CD14-positive monocyte (primary cell): ENCODE results near the gene BTN3A1. TPM values are rescaled to one million over a fixed set of nuclear protein-coding genes. Genes with fewer than 3 reads are reported as not detected.

Experiments
- DNase-seq, 3 donors: peaks; one replicate each; pipeline ENCODE4 v3.0.0-alpha.2; 2011 to 2022
- H2AFZ ChIP-seq: 2 replicates; pipeline ENCODE4 v1.6.0; 2012; ENCODE audit warnings: mild to moderate bottlenecking, low read depth, low read length, inconsistent platforms; ENCODE audit not compliant: insufficient read depth, poor library complexity, severe bottlenecking
- H3K27ac ChIP-seq, 2 donors: 1 replicate in 1 of 2; 2 replicates in 1 of 2; pipeline ENCODE4 v1.5.1; 2012 to 2013; ENCODE audit warnings: low read length in 2 of 2, control low read depth in 1 of 2, inconsistent platforms in 1 of 2, low read depth in 1 of 2, mild to moderate bottlenecking in 1 of 2
- H3K27me3 ChIP-seq, 2 donors: one replicate each; pipeline versions ENCODE4 v1.6.0 to v1.6.1; 2011 to 2013; ENCODE audit warnings: low read length in 2 of 2; ENCODE audit not compliant: control insufficient read depth in 2 of 2, insufficient read depth in 2 of 2
- H3K36me3 ChIP-seq, 2 donors: replicated peaks in 1 of 2; 1 replicate in 1 of 2; 2 replicates in 1 of 2; pipeline versions ENCODE4 v1.5.1 to v1.6.1; 2012 to 2013; ENCODE audit warnings: low read length in 2 of 2, control low read depth in 1 of 2, inconsistent platforms in 1 of 2, mild to moderate bottlenecking in 1 of 2; ENCODE audit not compliant: insufficient read depth in 2 of 2, control insufficient read depth in 1 of 2
- H3K4me1 ChIP-seq, 2 donors: 1 replicate in 1 of 2; 2 replicates in 1 of 2; pipeline versions ENCODE4 v1.5.1 to v1.6.1; 2012 to 2013; ENCODE audit warnings: low read length in 2 of 2, control low read depth in 1 of 2, inconsistent platforms in 1 of 2, mild to moderate bottlenecking in 1 of 2, moderate library complexity in 1 of 2; ENCODE audit not compliant: insufficient read depth in 2 of 2, control insufficient read depth in 1 of 2
- H3K4me2 ChIP-seq: replicated peaks from 2 replicates; pipeline ENCODE3; 2012; ENCODE audit warnings: low read length, moderate library complexity, mild to moderate bottlenecking; ENCODE audit not compliant: poor library complexity, severe bottlenecking; ENCODE audit errors: extremely low read depth
- H3K4me3 ChIP-seq, 3 experiments: fragments of 200-600 bp in 1 of 3; sonication (generic) in 1 of 3; replicated peaks in 1 of 3; 1 replicate in 2 of 3; 2 replicates in 1 of 3; pipeline ENCODE4 v1.5.1; 2011 to 2013; ENCODE audit warnings: low read length in 3 of 3, mild to moderate bottlenecking in 3 of 3, control low read depth in 2 of 3, low read depth in 2 of 3, inconsistent platforms in 1 of 3, moderate library complexity in 1 of 3
- H3K79me2 ChIP-seq: 2 replicates; pipeline ENCODE4 v1.6.0; 2012; ENCODE audit warnings: mild to moderate bottlenecking, control low read depth, inconsistent platforms, low read length, moderate library complexity; ENCODE audit not compliant: insufficient read depth
- H3K9ac ChIP-seq: 2 replicates; pipeline ENCODE4 v1.6.0; 2017; ENCODE audit warnings: low read length, mild to moderate bottlenecking; ENCODE audit not compliant: insufficient read depth, poor library complexity, severe bottlenecking
- H3K9me3 ChIP-seq, 2 donors: replicated peaks in 1 of 2; 1 replicate in 1 of 2; 2 replicates in 1 of 2; pipeline versions ENCODE4 v1.5.1 to v1.6.1; 2012 to 2013; ENCODE audit warnings: low read length in 2 of 2, control low read depth in 1 of 2; ENCODE audit not compliant: control insufficient read depth in 1 of 2, insufficient read depth in 1 of 2
- H4K20me1 ChIP-seq: 2 replicates; pipeline ENCODE4 v1.6.0; 2012; ENCODE audit warnings: mild to moderate bottlenecking, low read length, control low read depth, moderate library complexity; ENCODE audit not compliant: insufficient read depth
- H3K27ac Mint-ChIP-seq, 7 donors: one replicate each; pipeline ENCODE4 v1.8.0; 2020; ENCODE audit warnings: mild to moderate bottlenecking in 7 of 7, mixed read lengths in 7 of 7, moderate library complexity in 6 of 7, inconsistent platforms in 2 of 7
- H3K27me3 Mint-ChIP-seq, 3 donors: one replicate each; pipeline ENCODE4 v1.8.0; 2021 to 2022; ENCODE audit warnings: low read depth in 3 of 3, mild to moderate bottlenecking in 3 of 3, mixed read lengths in 3 of 3, moderate library complexity in 3 of 3, inconsistent platforms in 1 of 3
- H3K36me3 Mint-ChIP-seq, 2 donors: one replicate each; pipeline ENCODE4 v1.8.0; 2020; ENCODE audit warnings: mixed read lengths in 2 of 2, inconsistent platforms in 1 of 2, mild to moderate bottlenecking in 1 of 2
- H3K4me1 Mint-ChIP-seq: one replicate; pipeline ENCODE4 v1.8.0; 2020; ENCODE audit warnings: mild to moderate bottlenecking, mixed read lengths
- H3K4me3 Mint-ChIP-seq, 2 donors: one replicate each; pipeline ENCODE4 v1.8.0; 2020; ENCODE audit warnings: mild to moderate bottlenecking in 2 of 2, mixed read lengths in 2 of 2, moderate library complexity in 1 of 2
- H3K9me3 Mint-ChIP-seq, 7 donors: one replicate each; pipeline ENCODE4 v1.8.0; 2020 to 2022; ENCODE audit warnings: mixed read lengths in 7 of 7, mild to moderate bottlenecking in 6 of 7, moderate library complexity in 6 of 7, inconsistent platforms in 2 of 7
- WGBS: methylation state at CpG from one replicate; pipeline ENCODE4 v1.1.5; 2013; ENCODE audit warnings: missing lambda C conversion rate; ENCODE audit not compliant: insufficient coverage; 5-methylcytosine and 5-hydroxymethylcytosine counted together
- intact Hi-C, 2 donors: fragments of 100-400 bp; cut with micrococcal nuclease; formaldehyde crosslinking; loops; one replicate each; pipeline versions ENCODE4 v1.15.0 to v1.15.1; 2023
- polyA plus RNA-seq, 3 donors: library from polyadenylated mRNA; depleted of rRNA in 1 of 3; unstranded in 2 of 3; stranded (reverse) in 1 of 3; fragments of 300-500 nt in 2 of 3; fragments of >200 nt in 1 of 3; fragmentation: Illumina TruSeq in 2 of 3; gene quantifications; 1 replicate in 2 of 3; 2 replicates in 1 of 3; pipeline ENCODE4 v1.2.3, GENCODE V29; 2012 to 2021
- TF ChIP-seq, protein P1 (sequence below): fragments of 200-600 bp; IDR thresholded peaks from one replicate; pipeline ENCODE4 v1.8.0; 2022; ENCODE audit warnings: antibody characterized with exemption, mild to moderate bottlenecking

The BTN3A1 gene
- polyA plus RNA-seq, 3 donors: 19.7 to 114 (median 25.1) TPM

GRCh38 chr6:26421259-26422144 is 19.4 kb downstream of the BTN3A1 start:
- H3K9me3 ChIP-seq: peaks cover 19 to 21% of the 10 kb centered on the region in 2 donors
- peaks cover 35% of the 10 kb centered on the region for H3K4me1 Mint-ChIP-seq
- no peaks in the 10 kb centered on the region for H3K79me2 ChIP-seq
- H3K4me3 ChIP-seq: peak overlapping the region; percentile 75 to 100 (median 100)
- DNase-seq: peak; percentile 47 to 87 (median 80)
- H3K4me2 ChIP-seq: peak overlapping the region; percentile 89
- no peak overlapping the region for H3K4me3 Mint-ChIP-seq
- no peaks in the 10 kb centered on the region for H3K27me3 ChIP-seq
- intact Hi-C loops: loop anchor here in 1 of 2 donors (10.0 kb wide), 1 partner anchor 77 kb away; no protein-coding TSS in a partner anchor
- peak overlapping the region; percentile 86 for H3K9ac ChIP-seq
- H3K27ac ChIP-seq: peak overlapping the region; percentile 39 to 90
- H2AFZ ChIP-seq: peak overlapping the region; percentile 100
- peaks cover 18 to 20% of the 10 kb centered on the region in 2 donors for H3K36me3 Mint-ChIP-seq
- H3K9me3 Mint-ChIP-seq: peaks cover 19 to 27% (median 21%) of the 10 kb centered on the region in 7 donors
- peaks cover 0 to 6% of the 10 kb centered on the region in 2 donors for H3K36me3 ChIP-seq
- H4K20me1 ChIP-seq: no peaks in the 10 kb centered on the region
- TF ChIP-seq, protein P1, sequence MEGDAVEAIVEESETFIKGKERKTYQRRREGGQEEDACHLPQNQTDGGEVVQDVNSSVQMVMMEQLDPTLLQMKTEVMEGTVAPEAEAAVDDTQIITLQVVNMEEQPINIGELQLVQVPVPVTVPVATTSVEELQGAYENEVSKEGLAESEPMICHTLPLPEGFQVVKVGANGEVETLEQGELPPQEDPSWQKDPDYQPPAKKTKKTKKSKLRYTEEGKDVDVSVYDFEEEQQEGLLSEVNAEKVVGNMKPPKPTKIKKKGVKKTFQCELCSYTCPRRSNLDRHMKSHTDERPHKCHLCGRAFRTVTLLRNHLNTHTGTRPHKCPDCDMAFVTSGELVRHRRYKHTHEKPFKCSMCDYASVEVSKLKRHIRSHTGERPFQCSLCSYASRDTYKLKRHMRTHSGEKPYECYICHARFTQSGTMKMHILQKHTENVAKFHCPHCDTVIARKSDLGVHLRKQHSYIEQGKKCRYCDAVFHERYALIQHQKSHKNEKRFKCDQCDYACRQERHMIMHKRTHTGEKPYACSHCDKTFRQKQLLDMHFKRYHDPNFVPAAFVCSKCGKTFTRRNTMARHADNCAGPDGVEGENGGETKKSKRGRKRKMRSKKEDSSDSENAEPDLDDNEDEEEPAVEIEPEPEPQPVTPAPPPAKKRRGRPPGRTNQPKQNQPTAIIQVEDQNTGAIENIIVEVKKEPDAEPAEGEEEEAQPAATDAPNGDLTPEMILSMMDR: no peak
- peaks cover 0 to 3% (median 0%) of the 10 kb centered on the region in 3 donors for H3K27me3 Mint-ChIP-seq
- 0% methylated on average over 17 of the region's 31 CpGs for WGBS
- peaks cover 9 to 17% of the 10 kb centered on the region in 2 donors for H3K4me1 ChIP-seq
- peak overlapping the region in 1 of 7 donors; percentile 63 for H3K27ac Mint-ChIP-seq

DNA sequence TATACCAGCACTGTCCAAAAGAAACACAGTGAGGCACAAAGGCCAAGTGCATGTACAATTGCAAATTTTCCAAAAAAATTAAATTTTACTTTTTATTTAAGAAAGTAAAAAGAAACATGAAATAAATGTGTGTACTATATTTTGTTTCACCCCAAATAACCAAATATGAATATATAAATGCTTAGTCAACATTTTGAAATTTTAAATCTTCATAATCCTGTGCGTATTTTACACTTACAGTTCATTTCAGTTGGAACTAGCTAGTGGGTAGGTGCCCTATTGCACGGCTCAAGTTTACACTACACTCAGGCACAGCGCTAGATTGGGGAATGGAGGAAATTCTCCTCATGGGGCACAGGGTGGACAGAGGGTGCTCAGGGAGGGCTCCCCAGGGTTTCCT is 20.3 kb downstream of the BTN3A1 start:
- peak overlapping the region in 1 of 3 experiments; percentile 100 for H3K4me3 ChIP-seq
- H4K20me1 ChIP-seq: no peaks in the 10 kb centered on the region
- H3K27me3 ChIP-seq: no peaks in the 10 kb centered on the region
- no peak for DNase-seq
- H3K27ac ChIP-seq: no peak overlapping the region
- no peaks in the 10 kb centered on the region for H3K79me2 ChIP-seq
- Mint-ChIP-seq H3K9me3 (peaks cover 14 to 22% (median 16%) of the 10 kb centered on the region in 7 donors), H3K27me3 (peaks cover 0 to 3% (median 0%) of the 10 kb centered on the region in 3 donors), H3K27ac (no peak overlapping the region), H3K4me3 (no peak overlapping the region), H3K36me3 (peaks cover 24 to 26% of the 10 kb centered on the region in 2 donors), H3K4me1 (peaks cover 35% of the 10 kb centered on the region)
- H3K4me2 ChIP-seq: peak overlapping the region; percentile 89
- H3K9me3 ChIP-seq: peaks cover 12 to 14% of the 10 kb centered on the region in 2 donors
- peaks cover 0 to 13% of the 10 kb centered on the region in 2 donors for H3K36me3 ChIP-seq
- TF ChIP-seq, protein P1: no peak
- intact Hi-C loops: loop anchor here in 1 of 2 donors (10.0 kb wide), 1 partner anchor 78 kb away; no protein-coding TSS in a partner anchor
- H3K9ac ChIP-seq: no peak overlapping the region
- peaks cover 9 to 17% of the 10 kb centered on the region in 2 donors for H3K4me1 ChIP-seq
- peak overlapping the region; percentile 100 for H2AFZ ChIP-seq
- WGBS: 83% methylated on average over 1 of the region's 3 CpGs
